ENCODE data around the gene TRAK1.

GRCh38 chr3:42173307-42173706 lies 82.2 kb downstream of the TRAK1 start:
- TF ChIP-seq POLR2A (IDR thresholded peaks at IDR 0.05; ENCODE audit: low read length) (no peak), GATA1 (IDR thresholded peaks at IDR 0.05; ENCODE audit: low read depth, low read length) (no peak)
